Peyer's patch (tissue), 4 donors: ENCODE measurements around the gene ZNF738. TPM values are rescaled to one million over a fixed set of nuclear protein-coding genes. Genes with fewer than 3 reads are reported as not detected.

ENCODE experiments used
- DNase-seq, 3 donors: peaks; one replicate each; pipeline ENCODE4 v3.0.0-alpha.2; 2017 to 2019
- H3K27ac ChIP-seq, 4 donors: fragments of 200-600 bp; sonication (generic); one replicate each; pipeline ENCODE4 v1.5.1; 2016 to 2019
- H3K27me3 ChIP-seq, 2 donors: fragments of 200-600 bp; sonication (generic); one replicate each; pipeline ENCODE4 v1.5.1; 2019
- H3K36me3 ChIP-seq, 3 donors: fragments of 200-600 bp; sonication (generic); one replicate each; pipeline ENCODE4 v1.5.1; 2016 to 2019
- H3K4me1 ChIP-seq, 4 donors: fragments of 200-600 bp; sonication (generic); one replicate each; pipeline ENCODE4 v1.5.1; 2016 to 2019
- H3K4me3 ChIP-seq, 4 donors: fragments of 200-600 bp; sonication (generic); 1 replicate in 3 of 4; 2 replicates in 1 of 4; pipeline ENCODE4 v1.5.1; 2016 to 2019; ENCODE audit warnings: mild to moderate bottlenecking in 1 of 4
- H3K9me3 ChIP-seq, 4 donors: fragments of 200-600 bp; sonication (generic); one replicate each; pipeline ENCODE4 v1.5.1; 2016 to 2019; ENCODE audit warnings: mild to moderate bottlenecking in 1 of 4
- CTCF ChIP-seq, 6 experiments: fragments of 450-650 bp in 4 of 6; fragments of 200-600 bp in 2 of 6; sonication (generic) in 1 of 6; IDR thresholded peaks; one replicate each; pipeline ENCODE4 v1.5.1; 2017 to 2019; ENCODE audit warnings: antibody characterized with exemption in 6 of 6, mild to moderate bottlenecking in 3 of 6, moderate library complexity in 1 of 6
- POLR2A ChIP-seq, 2 donors: fragments of 450-650 bp; IDR thresholded peaks; one replicate each; pipeline ENCODE4 v1.5.1; 2017; ENCODE audit warnings: antibody characterized with exemption in 2 of 2, mild to moderate bottlenecking in 2 of 2, moderate library complexity in 2 of 2
- total RNA-seq, 4 donors: library from RNA; depleted of rRNA; stranded (reverse); fragments of >200 nt; gene quantifications; one replicate each; pipeline ENCODE4 v1.1.0, GENCODE V29; 2016

Gene ZNF738
- total RNA-seq, 4 donors from 2014 or later, result 1.8 to 18.2 (median 7.5) TPM

GRCh38 chr19:21322528-21322927, 36.3 kb upstream of the ZNF738 start:
- TF ChIP-seq CTCF (IDR thresholded peaks at IDR 0.05) (no peak), POLR2A (IDR thresholded peaks at IDR 0.05) (no peak)
- H3K27ac ChIP-seq, result no peak overlapping the region
- H3K9me3 ChIP-seq, result peaks cover 0 to 7% (median 0%) of the 10 kb centered on the region in 4 donors
- no peak for DNase-seq
- no peak overlapping the region for H3K4me3 ChIP-seq
- no peaks in the 10 kb centered on the region for H3K27me3 ChIP-seq
- peaks cover 0 to 6% (median under 1%) of the 10 kb centered on the region in 4 donors for H3K4me1 ChIP-seq
- H3K36me3 ChIP-seq, result peaks cover 0 to 15% (median 0%) of the 10 kb centered on the region in 3 donors

GRCh38 chr19:21323000-21323399, 35.8 kb upstream of the ZNF738 start:
- H3K4me1 ChIP-seq, result peaks cover 0 to 11% (median 2%) of the 10 kb centered on the region in 4 donors
- peaks cover 0 to 6% (median 0%) of the 10 kb centered on the region in 4 donors for H3K9me3 ChIP-seq
- H3K4me3 ChIP-seq, result no peak overlapping the region
- TF ChIP-seq POLR2A (IDR thresholded peaks at IDR 0.05), result no peak
- no peak for TF ChIP-seq CTCF (IDR thresholded peaks at IDR 0.05)
- no peak overlapping the region for H3K27ac ChIP-seq
- H3K36me3 ChIP-seq, result peaks cover 0 to 15% (median 0%) of the 10 kb centered on the region in 3 donors
- H3K27me3 ChIP-seq, result no peaks in the 10 kb centered on the region
- no peak for DNase-seq

- Histone ChIP-seq H3K9me3 (peaks cover 0 to 6% (median 0%) of the 10 kb centered on the region in 4 donors), H3K27ac (no peak overlapping the region), H3K36me3 (peaks cover 0 to 15% (median 0%) of the 10 kb centered on the region in 3 donors), H3K27me3 (no peaks in the 10 kb centered on the region), H3K4me1 (peaks cover 0 to 16% (median 2%) of the 10 kb centered on the region in 4 donors), H3K4me3 (no peak overlapping the region)
- TF ChIP-seq CTCF (IDR thresholded peaks at IDR 0.05) (no peak), POLR2A (IDR thresholded peaks at IDR 0.05) (no peak)
- no peak for DNase-seq
Measured at GRCh38 chr19:21326169-21326568, 32.6 kb upstream of the ZNF738 start.

GRCh38 chr19:21328406-21328805, 30.4 kb upstream of the ZNF738 start:
- Histone ChIP-seq H3K27ac (peak overlapping the region; percentile 85 to 98 (median 95)), H3K36me3 (peaks cover 0 to 15% (median 0%) of the 10 kb centered on the region in 3 donors), H3K9me3 (peaks cover 0 to 6% (median 0%) of the 10 kb centered on the region in 4 donors), H3K4me3 (peak overlapping the region; percentile 62 to 93 (median 66)), H3K4me1 (peaks cover 0 to 16% (median 2%) of the 10 kb centered on the region in 4 donors), H3K27me3 (no peaks in the 10 kb centered on the region)
- no peak for DNase-seq
- TF ChIP-seq CTCF (IDR thresholded peaks at IDR 0.05) (no peak), POLR2A (IDR thresholded peaks at IDR 0.05) (no peak)

- Histone ChIP-seq H3K36me3 (peaks cover 0 to 15% (median 0%) of the 10 kb centered on the region in 3 donors), H3K27me3 (no peaks in the 10 kb centered on the region), H3K9me3 (peaks cover 0 to 6% (median 0%) of the 10 kb centered on the region in 4 donors), H3K27ac (peak within 1 kb of the TSS; percentile 85 to 98 (median 95)), H3K4me3 (peak within 1 kb of the TSS; percentile 62 to 93 (median 66)), H3K4me1 (peaks cover 0 to 16% (median 2%) of the 10 kb centered on the region in 4 donors)
- DNase-seq, result peak; percentile 86 to 95 (median 88)
- TF ChIP-seq CTCF (IDR thresholded peaks at IDR 0.05) (no peak), POLR2A (IDR thresholded peaks at IDR 0.05) (peak; percentile 78 to 84)
Measured at GRCh38 chr19:21328885-21329605, 29.8 kb upstream of the ZNF738 start, which contains the start of gene ZNF708. TSS of gene ZNF708 (minus strand) at chr19:21329410. CDS start at chr19:21329212, 198 bp downstream.
